Muscle layer of colon (tissue), 2 donors: Measurements from ENCODE around the gene METTL2B.

Source experiments
- H3K27ac ChIP-seq: one replicate; pipeline ENCODE4 v1.7.0; 2013; ENCODE audit warnings: low read depth, mild to moderate bottlenecking, low read length, moderate library complexity
- H3K27me3 ChIP-seq, 2 donors: one replicate each; pipeline ENCODE4 v1.7.0; 2013; ENCODE audit warnings: low read length in 2 of 2, mild to moderate bottlenecking in 2 of 2; ENCODE audit not compliant: insufficient read depth in 2 of 2, control insufficient read depth in 1 of 2
- H3K36me3 ChIP-seq: one replicate; pipeline ENCODE4 v1.7.0; 2013; ENCODE audit warnings: mild to moderate bottlenecking, low read length; ENCODE audit not compliant: insufficient read depth
- H3K4me1 ChIP-seq: one replicate; pipeline ENCODE4 v1.7.0; 2013; ENCODE audit warnings: mild to moderate bottlenecking, low read length; ENCODE audit not compliant: insufficient read depth
- H3K4me3 ChIP-seq, 2 donors: one replicate each; pipeline ENCODE4 v1.7.0; 2013; ENCODE audit warnings: low read length in 2 of 2, low read depth in 1 of 2, mild to moderate bottlenecking in 1 of 2, moderate library complexity in 1 of 2
- H3K9ac ChIP-seq: one replicate; pipeline ENCODE4 v1.7.0; 2013; ENCODE audit warnings: low read length
- H3K9me3 ChIP-seq: one replicate; pipeline ENCODE4 v1.7.0; 2013; ENCODE audit warnings: mild to moderate bottlenecking, low read length
- donor health status: abdominal sarcoma.
- donor health status: Adenocarcinoma of cecum.

The METTL2B gene

DNA sequence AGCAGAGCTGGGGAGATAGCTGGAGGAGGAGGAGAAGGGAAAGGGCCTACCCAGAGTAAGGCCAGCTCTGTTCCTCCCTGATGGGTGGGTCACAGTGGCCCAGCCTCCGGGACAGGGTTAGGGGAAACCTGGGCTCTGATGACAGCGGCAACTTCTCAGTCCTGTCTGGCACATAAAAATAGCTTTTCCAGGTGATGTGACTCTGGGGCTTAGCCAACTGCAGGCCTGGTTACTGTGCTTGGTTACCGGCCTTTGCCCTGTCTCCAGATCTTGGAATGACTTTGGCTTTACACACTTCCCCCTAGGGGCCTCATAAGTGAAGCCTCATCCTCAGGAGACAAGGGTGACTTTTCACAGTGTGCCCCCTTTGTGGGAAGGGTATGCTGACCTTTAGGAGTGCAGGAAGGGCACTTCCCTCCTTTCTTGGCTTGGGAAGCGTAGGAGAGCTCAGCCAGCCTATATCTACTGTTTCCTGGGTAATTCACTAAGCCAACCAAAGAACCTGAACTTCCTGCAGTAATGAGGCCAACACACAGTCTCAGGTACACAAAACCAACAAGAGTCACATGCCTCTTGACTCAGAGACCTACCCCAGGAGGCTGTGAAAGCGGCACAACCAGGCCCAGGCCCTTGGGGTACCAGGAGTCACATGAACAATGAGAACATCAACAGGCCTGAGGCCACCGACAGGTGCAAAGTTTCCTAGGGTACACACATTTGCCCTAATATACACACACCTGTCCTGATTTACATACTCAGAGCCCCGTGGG lies 32.5 kb upstream of the METTL2B start:
- Histone ChIP-seq H3K9ac (no peak overlapping the region), H3K27me3 (no peaks in the 10 kb centered on the region), H3K27ac (no peak overlapping the region)

DNA sequence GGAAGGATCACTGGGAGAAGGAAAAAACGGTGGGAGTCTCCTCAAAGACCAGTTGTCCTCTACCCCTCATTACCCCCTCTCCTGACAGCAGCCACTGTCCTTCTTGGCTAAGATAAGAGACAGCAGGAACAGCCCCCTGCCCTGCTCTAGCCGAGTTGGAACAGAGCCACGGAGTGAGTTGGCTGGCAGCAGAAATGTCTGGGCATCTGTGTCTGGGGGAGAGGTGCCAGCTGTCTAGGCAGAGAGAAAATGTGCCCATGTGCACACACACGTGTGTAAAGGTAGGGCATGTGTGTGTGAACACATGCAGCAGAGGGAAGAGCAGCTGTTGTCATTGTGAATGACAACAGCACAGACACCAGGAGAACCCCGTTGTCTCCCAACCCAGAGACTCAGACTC lies 30.2 kb upstream of the METTL2B start:
- Histone ChIP-seq H3K4me3 (no peak overlapping the region), H3K27ac (no peak overlapping the region), H3K36me3 (no peaks in the 10 kb centered on the region), H3K4me1 (no peaks in the 10 kb centered on the region), H3K9me3 (no peaks in the 10 kb centered on the region), H3K9ac (no peak overlapping the region), H3K27me3 (no peaks in the 10 kb centered on the region)

More for the DNA sequence above, 32.5 kb upstream of the METTL2B start:
- no peak overlapping the region for H3K4me3 ChIP-seq
- no peaks in the 10 kb centered on the region for H3K9me3 ChIP-seq
- no peaks in the 10 kb centered on the region for H3K36me3 ChIP-seq
- no peaks in the 10 kb centered on the region for H3K4me1 ChIP-seq

DNA sequence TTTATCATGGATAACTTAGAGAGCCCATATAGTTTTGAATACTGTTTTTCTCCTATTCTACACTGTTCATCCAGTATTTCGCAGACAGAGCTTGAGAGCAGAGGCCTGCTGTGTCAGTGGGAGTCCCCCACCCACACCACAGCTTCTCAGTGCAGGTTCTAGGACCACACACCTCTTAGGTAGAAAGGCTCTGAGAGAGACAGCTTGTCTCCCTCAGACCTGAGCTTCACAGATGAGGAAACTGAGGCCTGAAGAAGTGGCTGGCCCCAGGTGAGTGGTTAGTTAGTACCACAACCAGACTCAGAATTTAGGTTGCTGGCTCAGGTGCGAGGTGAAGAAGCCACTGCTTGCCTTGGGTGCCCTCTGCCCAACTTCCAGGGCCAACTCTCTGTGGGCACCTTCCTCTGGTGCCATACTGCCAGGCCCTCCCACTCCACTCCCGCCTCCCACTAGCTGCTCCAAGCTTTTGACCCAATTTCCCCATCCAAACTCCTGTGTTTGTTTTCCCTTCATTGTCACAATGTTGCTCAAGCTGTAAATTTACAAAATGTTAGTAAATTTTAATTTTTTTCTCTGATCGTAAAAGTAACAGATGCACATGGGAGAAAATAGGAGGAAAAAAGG lies 28.5 kb upstream of the METTL2B start:
- Histone ChIP-seq H3K4me3 (no peak overlapping the region), H3K27ac (no peak overlapping the region), H3K4me1 (no peaks in the 10 kb centered on the region), H3K36me3 (no peaks in the 10 kb centered on the region), H3K9ac (no peak overlapping the region), H3K27me3 (no peaks in the 10 kb centered on the region), H3K9me3 (no peaks in the 10 kb centered on the region)

DNA sequence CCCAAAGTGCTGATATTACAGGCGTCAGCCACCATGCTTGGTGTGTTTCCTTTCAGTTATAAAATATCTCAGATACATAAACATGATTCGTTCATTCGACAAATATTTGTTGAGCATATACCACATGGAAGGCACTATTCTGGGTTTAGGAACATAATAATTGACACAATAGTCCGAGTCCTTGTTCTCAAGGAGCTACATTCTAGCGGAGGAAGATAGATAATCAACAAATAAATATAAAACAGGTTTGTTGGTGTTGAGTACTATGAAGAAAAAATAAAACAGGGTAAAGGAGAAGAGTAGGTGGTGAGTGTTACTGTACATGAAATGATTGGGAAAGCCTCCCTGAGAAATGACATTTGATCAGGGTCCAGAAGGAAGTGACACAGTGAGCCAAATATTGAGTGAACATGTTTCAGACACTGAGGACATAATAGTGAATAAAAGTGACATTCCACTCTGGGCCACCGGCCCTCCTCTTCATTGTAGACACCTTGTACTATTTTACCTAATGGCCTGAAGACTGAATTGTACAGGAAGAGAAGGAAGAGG lies 27.7 kb upstream of the METTL2B start:
- no peaks in the 10 kb centered on the region for H3K9me3 ChIP-seq
- no peaks in the 10 kb centered on the region for H3K36me3 ChIP-seq
- peaks cover 3% of the 10 kb centered on the region for H3K4me1 ChIP-seq
- H3K27ac ChIP-seq, result no peak overlapping the region
- no peak overlapping the region for H3K4me3 ChIP-seq
- no peak overlapping the region for H3K9ac ChIP-seq
- H3K27me3 ChIP-seq, result no peaks in the 10 kb centered on the region

DNA sequence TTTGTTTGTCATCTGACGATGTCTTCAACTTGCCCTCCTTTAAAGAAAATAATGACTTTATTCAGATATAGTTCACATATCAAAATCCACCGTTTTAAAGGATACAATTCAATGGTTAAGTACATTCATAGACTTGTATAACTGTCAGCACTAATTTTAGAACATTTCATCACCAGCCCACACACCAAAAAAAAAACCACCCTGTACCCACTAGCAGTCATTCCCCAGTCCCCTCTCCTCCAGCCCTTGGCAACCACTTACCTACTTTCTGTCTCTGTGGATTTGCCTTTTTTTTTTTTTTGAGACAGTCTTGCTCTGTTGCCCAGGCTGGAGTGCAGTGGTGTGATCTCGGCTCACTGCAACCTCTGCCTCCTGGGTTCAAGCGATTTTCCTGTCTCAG lies 26.1 kb upstream of the METTL2B start:
- H3K9ac ChIP-seq, result no peak overlapping the region
- no peaks in the 10 kb centered on the region for H3K9me3 ChIP-seq
- no peak overlapping the region for H3K4me3 ChIP-seq
- peaks cover 18% of the 10 kb centered on the region for H3K4me1 ChIP-seq
- H3K27ac ChIP-seq, result no peak overlapping the region
- H3K27me3 ChIP-seq, result no peaks in the 10 kb centered on the region
- H3K36me3 ChIP-seq, result no peaks in the 10 kb centered on the region

DNA sequence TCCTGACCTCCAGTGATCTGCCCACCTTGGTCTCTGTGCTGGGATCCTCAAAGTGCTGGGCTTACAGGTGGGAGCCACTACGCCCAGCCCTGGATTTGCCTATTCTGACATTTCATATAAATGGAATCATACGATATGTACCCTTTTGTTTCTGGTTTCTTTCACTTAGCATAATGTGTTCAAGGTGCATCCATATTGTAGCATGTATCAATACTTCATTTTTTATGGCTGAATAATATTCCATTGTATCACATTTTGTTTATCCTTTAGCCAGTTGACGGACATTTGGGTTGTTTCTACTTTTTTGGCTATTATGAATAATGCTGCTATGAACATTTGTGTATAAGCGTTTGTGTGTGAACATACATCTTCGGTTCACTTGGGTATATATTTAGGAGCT lies 25.6 kb upstream of the METTL2B start:
- Histone ChIP-seq H3K36me3 (no peaks in the 10 kb centered on the region), H3K4me3 (no peak overlapping the region), H3K9ac (no peak overlapping the region), H3K27me3 (no peaks in the 10 kb centered on the region), H3K4me1 (peaks cover 18% of the 10 kb centered on the region), H3K9me3 (no peaks in the 10 kb centered on the region), H3K27ac (no peak overlapping the region)

DNA sequence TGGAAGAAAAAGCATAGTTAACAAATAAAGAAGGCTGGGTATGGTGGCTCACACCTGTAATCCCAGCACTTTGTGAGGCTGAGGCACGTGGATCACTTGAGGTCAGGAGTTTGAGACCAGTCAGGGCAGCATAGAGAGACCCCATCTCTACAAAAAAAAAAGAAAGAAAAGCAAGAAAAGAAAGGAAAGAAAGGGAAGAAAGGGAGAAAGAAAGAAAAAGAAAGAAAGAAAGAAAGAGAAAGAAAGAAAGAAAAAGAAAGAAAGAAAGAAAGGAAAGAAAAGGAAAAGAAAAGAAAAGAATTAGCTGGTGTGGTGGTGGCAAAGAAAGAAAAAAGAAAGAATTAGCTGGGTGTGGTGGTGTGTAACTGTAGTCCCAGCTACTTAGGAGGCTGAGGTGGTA lies 24.0 kb upstream of the METTL2B start:
- peaks cover 5% of the 10 kb centered on the region for H3K36me3 ChIP-seq
- H3K27me3 ChIP-seq, result no peaks in the 10 kb centered on the region
- H3K4me1 ChIP-seq, result peaks cover 32% of the 10 kb centered on the region
- no peaks in the 10 kb centered on the region for H3K9me3 ChIP-seq
- no peak overlapping the region for H3K9ac ChIP-seq
- H3K4me3 ChIP-seq, result no peak overlapping the region
- H3K27ac ChIP-seq, result no peak overlapping the region

DNA sequence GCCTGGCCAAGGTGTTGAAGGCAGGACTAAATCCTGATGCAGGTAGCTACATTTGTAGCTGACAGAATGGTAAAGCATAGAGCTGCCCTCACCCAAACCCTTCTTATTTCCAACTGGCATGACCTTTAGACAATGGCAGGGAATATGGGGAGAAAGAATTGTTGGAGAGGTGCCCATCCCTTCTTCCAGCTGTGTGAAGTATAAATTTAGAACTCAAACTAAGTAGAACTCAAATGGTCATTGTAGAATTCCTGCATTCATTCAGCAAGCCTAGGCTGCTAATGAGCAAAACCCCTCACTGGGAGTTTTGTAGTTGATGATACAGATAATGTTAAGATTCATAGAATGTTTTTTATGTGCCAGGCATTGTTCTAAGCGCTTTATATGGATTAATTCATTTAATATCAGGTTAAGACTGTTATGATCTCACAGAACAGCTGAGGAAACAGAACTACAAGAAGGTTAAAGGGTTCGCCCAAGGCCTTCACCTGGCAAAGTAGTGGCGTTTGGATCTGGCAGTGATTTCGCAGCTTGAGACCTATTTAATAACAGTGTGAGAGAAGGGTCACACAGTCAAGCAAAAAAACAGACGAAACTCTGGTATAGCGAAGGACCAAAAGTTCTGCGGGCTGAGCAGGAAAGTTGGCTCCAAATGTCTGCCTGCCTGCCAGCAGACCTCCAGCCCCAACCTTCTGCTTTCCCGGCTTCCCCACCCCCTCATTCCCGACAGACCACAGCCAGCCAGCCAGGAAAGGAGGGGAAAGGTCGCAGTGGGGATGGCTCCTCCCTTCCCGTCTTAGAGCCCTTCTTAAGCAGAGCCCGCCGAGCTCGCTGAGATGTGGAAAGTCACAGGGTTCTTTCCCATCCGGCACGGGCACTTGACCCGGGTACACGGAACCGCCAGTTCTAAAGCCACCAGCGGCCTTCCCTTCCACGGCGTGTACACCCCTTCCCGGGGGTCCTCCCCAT lies 22.4 kb upstream of the METTL2B start:
- Histone ChIP-seq H3K27ac (peak overlapping the region; percentile 70), H3K9me3 (no peaks in the 10 kb centered on the region), H3K36me3 (peaks cover 5% of the 10 kb centered on the region), H3K4me1 (peaks cover 37% of the 10 kb centered on the region), H3K4me3 (peak overlapping the region in 1 of 2 donors; percentile 70), H3K9ac (peak overlapping the region; percentile 12), H3K27me3 (no peaks in the 10 kb centered on the region)

DNA sequence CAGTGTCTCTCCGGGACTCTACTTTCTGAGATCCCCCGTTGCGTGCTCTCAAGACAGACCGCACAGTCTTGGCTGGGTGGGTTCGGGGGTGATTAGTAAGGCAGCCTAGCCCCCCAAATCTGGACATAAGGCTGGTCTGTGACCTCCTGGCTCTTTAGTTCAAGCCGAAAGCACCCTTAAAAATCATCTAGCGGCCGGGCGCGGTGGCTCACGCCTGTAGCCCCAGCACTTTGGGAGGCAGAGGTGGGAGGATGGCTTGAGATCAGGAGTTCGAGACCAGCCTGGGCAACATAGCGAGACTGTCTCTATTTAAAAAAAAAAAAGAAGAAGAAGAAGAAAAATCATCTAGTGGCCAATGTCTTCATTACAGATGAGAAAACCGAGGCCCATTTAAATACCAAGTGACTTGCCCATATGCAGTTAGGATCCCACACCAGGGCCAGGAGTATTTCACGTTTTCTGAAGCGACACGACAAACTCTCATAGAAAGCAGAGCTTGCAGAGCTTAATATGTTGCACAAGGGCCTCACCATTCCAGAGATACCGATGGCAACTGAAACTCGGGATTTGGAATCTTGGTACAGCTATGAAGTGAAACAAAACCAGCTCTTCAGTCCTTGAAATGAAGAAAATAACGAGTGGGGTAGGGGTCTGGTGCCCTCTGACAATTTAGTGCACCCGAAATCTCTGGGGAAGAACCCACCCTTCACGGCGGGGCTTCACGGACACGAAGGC lies 21.6 kb upstream of the METTL2B start:
- Histone ChIP-seq H3K27ac (peak overlapping the region; percentile 70), H3K36me3 (peaks cover 5% of the 10 kb centered on the region), H3K4me3 (peak overlapping the region in 1 of 2 donors; percentile 70), H3K4me1 (peaks cover 43% of the 10 kb centered on the region), H3K9me3 (no peaks in the 10 kb centered on the region), H3K27me3 (no peaks in the 10 kb centered on the region), H3K9ac (peak overlapping the region; percentile 58)

DNA sequence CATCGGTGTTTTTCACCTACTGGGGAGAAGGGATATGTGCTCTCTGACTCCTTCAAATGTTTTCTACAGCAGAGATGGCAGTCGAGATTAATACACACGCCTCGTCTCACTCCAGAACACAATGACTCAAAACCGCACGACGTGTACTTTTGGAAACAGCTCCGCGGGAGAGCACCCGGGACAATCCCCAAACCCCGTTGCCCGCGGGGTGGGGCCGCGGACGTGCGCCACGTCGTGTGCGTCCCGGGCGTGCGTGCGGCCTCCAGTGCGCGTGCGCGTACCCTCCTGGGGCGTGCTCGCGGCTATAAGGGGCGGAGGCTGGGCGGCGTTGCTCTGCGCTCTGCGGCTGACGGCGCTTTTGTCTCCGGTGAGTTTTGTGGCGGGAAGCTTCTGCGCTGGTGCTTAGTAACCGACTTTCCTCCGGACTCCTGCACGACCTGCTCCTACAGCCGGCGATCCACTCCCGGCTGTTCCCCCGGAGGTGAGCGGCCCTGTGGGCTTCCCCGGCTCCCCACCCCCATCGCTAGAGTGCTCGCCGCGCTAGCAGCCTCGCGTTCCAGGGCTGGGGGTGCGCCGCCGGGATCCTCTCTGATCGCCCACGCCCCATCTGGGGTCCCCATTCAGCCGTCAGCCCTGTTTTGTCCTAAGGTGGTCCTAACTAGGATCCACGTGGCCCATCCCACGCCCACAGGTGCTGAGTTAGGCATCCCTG lies 20.8 kb upstream of the METTL2B start, which contains the start of gene HILPDA:
TSS of gene HILPDA (plus strand) at position 336 of the 712 bp plus-strand sequence. CDS start 1,391 bp downstream, outside the sequence.
- peak within 1 kb of the TSS; percentile 62 to 70 for H3K4me3 ChIP-seq
- no peaks in the 10 kb centered on the region for H3K27me3 ChIP-seq
- no peaks in the 10 kb centered on the region for H3K9me3 ChIP-seq
- peak within 1 kb of the TSS; percentile 70 for H3K27ac ChIP-seq
- peaks cover 5% of the 10 kb centered on the region for H3K36me3 ChIP-seq
- peak within 1 kb of the TSS; percentile 58 for H3K9ac ChIP-seq
- H3K4me1 ChIP-seq, result peaks cover 43% of the 10 kb centered on the region
